ENCODE results near the gene FOXC1.

Gene FOXC1

DNA sequence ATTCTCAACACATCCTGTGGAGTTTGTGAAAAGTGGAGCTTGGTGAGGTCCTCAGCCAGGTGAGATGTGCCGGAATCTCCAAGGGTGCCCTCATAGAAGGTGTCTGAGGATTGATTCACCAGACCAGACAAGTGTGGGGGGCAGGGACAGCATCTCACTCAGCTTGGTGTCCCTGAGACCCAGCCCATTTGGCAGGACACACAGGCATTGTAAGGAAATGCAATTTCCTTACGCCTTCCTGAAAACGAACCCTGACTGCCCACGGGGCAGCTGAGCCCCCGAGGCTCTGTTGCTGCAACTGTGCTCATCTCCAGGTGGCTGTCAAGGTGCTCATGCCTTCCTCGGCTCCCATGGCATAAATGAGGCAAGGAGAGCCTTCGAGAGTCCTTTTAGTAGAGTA lies 33.4 kb downstream of the FOXC1 start:
- ChIA-PET POLR2A (no interaction called here), CTCF (interaction anchor here (0.7 to 1.0 kb wide), 2 partner anchors 30 to 63 kb away, joined by 3 read pairs; no protein-coding TSS in a partner anchor)
- TF ChIP-seq, protein P1, sequence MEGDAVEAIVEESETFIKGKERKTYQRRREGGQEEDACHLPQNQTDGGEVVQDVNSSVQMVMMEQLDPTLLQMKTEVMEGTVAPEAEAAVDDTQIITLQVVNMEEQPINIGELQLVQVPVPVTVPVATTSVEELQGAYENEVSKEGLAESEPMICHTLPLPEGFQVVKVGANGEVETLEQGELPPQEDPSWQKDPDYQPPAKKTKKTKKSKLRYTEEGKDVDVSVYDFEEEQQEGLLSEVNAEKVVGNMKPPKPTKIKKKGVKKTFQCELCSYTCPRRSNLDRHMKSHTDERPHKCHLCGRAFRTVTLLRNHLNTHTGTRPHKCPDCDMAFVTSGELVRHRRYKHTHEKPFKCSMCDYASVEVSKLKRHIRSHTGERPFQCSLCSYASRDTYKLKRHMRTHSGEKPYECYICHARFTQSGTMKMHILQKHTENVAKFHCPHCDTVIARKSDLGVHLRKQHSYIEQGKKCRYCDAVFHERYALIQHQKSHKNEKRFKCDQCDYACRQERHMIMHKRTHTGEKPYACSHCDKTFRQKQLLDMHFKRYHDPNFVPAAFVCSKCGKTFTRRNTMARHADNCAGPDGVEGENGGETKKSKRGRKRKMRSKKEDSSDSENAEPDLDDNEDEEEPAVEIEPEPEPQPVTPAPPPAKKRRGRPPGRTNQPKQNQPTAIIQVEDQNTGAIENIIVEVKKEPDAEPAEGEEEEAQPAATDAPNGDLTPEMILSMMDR (IDR thresholded peaks at IDR 0.05; ENCODE audit: control extremely low read depth, extremely low read depth, low read depth, missing control alignments): no peak
- no peak for DNase-seq (ENCODE audit: extremely low spot score)

DNA sequence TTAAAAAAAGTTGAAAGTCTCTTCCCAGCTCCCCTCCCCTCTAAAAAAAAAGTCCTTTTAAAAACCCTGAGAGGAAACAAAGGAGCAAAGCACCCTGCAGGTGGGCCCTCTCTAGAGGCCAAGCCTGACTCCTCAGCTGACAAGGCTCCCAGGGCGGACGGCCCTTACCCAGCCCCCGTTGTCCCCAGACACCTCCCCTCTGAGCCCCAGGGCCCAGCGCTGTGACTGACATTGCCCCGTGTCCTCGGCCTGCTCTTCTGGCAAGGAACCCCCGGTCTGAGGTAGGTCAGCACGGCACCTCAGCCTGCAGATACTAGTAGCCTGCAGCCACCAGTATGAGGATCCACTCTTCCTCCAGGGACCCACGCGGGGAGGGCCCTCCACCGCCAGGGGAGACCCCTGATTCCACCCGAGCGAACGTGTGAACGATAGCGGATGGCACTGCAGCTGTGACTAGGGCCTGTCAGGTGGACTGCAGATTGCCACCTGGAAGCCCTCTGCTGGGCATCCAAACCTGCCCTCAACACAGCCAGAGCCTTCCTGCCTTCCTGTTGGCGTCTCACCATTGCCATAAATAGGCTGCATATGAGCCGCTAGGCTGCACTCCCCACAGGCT lies 34.2 kb downstream of the FOXC1 start:
- CTCF ChIA-PET: interaction anchor here (1.0 to 1.4 kb wide), 2 partner anchors 11 to 30 kb away, joined by 3 to 4 read pairs; no protein-coding TSS in a partner anchor
- DNase-seq (ENCODE audit: extremely low spot score): no peak
- TF ChIP-seq, protein P1 (IDR thresholded peaks at IDR 0.05; ENCODE audit: control extremely low read depth, extremely low read depth, low read depth, missing control alignments): no peak
- POLR2A ChIA-PET: no interaction called here

DNA sequence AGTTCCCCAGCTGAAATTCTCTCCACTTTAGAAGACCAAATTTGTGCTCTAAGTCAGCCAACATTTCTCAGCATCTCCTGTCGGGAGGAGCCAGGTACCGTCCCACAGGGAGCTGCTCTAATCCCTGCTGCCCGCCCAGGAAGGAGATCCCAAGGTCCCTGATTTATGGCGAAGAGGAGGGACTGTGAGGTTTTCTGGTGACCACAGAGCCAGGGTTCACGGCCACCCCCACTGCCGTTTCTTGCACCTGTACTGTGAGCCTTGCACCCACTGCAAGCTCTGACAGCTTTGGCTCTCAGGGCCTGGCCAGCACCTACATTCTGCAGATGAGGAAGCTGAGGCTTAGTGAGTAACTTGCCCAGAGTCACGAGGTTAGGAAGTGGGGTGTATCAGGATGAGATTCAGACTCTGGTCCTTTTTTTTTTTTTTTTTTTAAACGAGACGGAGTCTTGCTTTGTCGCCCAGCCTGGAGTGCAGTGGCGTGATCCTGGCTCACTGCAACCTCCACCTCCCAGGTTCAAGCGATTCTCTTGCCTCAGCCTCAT lies 34.9 kb downstream of the FOXC1 start:
- DNase-seq (ENCODE audit: extremely low spot score): no peak
- TF ChIP-seq, protein P1 (IDR thresholded peaks at IDR 0.05; ENCODE audit: control extremely low read depth, extremely low read depth, low read depth, missing control alignments): no peak
- ChIA-PET CTCF (interaction anchor here (1.4 kb wide), 1 partner anchor 10 kb away, joined by 4 read pairs; no protein-coding TSS in a partner anchor), POLR2A (no interaction called here)

DNA sequence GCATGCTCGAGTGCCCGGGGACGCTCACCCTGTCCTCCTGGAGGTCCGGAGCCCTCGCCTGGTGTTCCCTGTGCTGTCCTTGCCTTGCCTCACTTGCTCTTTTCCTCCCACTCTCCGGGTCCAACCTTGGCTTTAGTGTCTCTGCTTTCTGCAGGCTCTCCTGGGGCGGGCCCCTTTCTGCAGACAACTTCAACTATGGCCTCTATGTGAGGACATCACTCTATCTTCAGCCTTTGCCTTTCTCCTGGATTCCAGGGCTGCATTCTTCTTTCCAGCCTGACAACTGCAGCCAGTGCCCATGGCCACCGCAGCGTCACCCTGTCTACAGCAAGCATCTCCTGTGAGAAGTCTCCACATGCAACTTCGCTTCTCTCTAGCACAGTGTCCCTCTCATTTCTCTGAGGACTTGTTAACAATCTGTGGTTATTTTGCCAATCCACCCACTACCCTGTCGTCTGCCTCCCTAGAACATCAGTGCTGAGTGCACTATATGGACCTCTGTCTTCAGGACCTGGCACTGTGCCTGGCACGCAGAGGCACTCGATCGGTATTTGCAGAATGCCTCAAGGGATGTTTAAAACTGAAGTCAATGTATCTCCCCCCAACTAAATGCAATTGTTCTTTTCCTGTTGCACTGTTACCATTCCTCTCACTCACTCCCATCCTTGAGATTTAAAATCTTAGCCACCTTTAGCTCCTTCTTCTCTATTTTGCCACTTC lies 35.9 kb downstream of the FOXC1 start:
- ChIA-PET CTCF (interaction anchor here (1.3 to 1.4 kb wide), 2 partner anchors 9 to 49 kb away, joined by 3 to 4 read pairs; no protein-coding TSS in a partner anchor), POLR2A (no interaction called here)
- DNase-seq (ENCODE audit: extremely low spot score): no peak
- TF ChIP-seq, protein P1 (IDR thresholded peaks at IDR 0.05; ENCODE audit: control extremely low read depth, extremely low read depth, low read depth, missing control alignments): no peak

DNA sequence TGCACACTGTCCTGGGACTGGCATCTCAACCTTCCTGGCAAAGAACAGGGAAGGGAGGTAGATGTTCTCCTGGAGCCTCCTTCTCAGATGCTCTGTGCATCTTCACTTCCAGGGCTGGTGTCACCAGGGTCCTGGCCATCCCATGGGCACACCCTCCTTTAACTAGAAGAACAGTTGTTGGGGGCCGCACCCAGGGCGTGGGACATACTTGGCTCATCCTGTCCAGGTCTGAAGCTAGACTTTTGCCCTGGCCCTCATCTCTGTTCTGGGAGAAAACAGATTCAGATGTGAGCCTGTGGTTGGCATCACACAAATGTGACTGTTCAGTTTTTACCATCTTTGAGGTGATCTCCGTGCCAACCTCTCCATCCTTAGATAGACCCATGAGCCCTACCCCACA lies 41.6 kb downstream of the FOXC1 start:
- TF ChIP-seq, protein P1 (IDR thresholded peaks at IDR 0.05; ENCODE audit: control extremely low read depth, extremely low read depth, low read depth, missing control alignments): no peak
- DNase-seq (ENCODE audit: extremely low spot score): no peak
- CTCF ChIA-PET: interaction anchor here (0.8 to 1.2 kb wide), 2 partner anchors 13 to 21 kb away, joined by 3 read pairs; no protein-coding TSS in a partner anchor
- POLR2A ChIA-PET: no interaction called here

DNA sequence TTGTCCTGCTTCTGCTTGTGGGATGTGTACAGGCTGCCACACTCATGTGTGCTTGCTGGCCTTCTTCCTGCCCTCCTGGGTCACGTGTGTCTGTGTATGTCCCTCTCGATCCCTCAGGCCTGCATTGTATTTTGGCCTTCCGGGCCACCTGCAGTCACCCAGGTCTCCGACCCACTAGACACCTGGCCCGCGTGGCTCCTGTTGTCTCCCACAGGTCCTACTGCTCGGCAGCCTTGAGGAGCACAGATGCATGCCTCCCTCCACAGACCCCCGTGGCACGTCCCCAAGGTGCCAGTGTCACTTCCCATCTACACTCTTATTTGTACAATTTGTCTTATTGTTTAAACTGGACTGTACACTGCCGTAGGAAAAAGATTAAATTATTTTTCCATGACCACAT lies 43.1 kb downstream of the FOXC1 start:
- TF ChIP-seq, protein P1 (IDR thresholded peaks at IDR 0.05; ENCODE audit: control extremely low read depth, extremely low read depth, low read depth, missing control alignments): no peak
- no peak for DNase-seq (ENCODE audit: extremely low spot score)
- CTCF ChIA-PET: interaction anchor here (1.3 kb wide), 1 partner anchor 26 kb away, joined by 3 read pairs; no protein-coding TSS in a partner anchor
- POLR2A ChIA-PET: no interaction called here

Measured in GM10248 (cell line).